ENCODE data around the gene CYP2C8.
"Not testable (repeated sequence)": the region's sequence is repeated elsewhere in the genome, so short reads cannot be mapped to it uniquely, and the experiment has no call there.

CYP2C8 gene

GRCh38 chr10:95069286-95069685 lies at the start of gene CYP2C8:
TSS of gene CYP2C8 (minus strand) at chr10:95069497. CDS start at chr10:95069402, 95 bp downstream.
- H3K4me3 ChIP-seq (ENCODE audit: low read depth, low read length), result no peak within 1 kb of the TSS

- no peak overlapping the region for H3K4me3 ChIP-seq (ENCODE audit: low read depth, low read length)
These were observed 47.6 kb upstream of the CYP2C8 start for GRCh38 chr10:95116869-95117269.

GRCh38 chr10:95110823-95111222 lies 41.5 kb upstream of the CYP2C8 start:
- not testable (repeated sequence) for H3K4me3 ChIP-seq (ENCODE audit: low read depth, low read length)

GRCh38 chr10:95097805-95098204 lies 28.5 kb upstream of the CYP2C8 start:
- H3K4me3 ChIP-seq (ENCODE audit: low read depth, low read length), result no peak overlapping the region

DNA sequence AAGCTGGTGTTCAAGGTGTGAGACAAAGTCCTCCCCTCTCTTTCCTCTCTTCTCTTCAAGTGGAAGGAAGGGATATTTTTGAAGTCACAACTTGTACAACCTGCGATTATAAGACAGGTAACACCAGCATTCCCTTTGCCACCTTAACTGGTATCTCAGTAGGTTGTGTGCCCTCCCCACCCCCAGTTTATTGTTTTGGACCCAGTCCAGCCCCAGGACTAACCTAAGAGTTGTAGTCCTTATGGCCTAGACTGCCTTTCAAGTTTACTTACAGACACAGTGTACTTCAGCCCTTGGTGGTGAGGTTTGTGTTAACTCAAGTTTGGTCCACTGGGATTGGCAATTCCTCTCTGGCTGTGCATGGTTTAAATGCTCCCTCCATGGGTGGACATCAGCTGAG lies 26.8 kb upstream of the CYP2C8 start:
- no peak overlapping the region for H3K4me3 ChIP-seq (ENCODE audit: low read depth, low read length)

DNA sequence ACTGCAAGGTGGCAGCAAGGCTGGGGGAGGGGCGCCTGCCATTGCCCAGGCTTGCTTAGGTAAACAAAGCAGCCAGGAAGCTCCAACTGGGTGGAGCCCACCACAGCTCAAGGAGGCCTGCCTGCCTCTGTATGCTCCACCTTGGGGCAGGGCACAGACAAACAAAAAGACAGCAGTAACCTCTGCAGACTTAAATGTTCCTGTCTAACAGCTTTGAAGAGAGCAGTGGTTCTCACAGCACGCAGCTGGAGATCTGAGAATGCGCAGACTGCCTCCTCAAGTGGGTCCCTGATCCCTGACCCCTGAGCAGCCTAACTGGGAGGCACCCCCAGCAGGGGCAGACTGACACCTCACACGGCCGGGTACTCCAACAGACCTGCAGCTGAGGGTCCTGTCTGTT lies 10.3 kb upstream of the CYP2C8 start:
- not testable (repeated sequence) for H3K4me3 ChIP-seq (ENCODE audit: low read depth, low read length)

DNA sequence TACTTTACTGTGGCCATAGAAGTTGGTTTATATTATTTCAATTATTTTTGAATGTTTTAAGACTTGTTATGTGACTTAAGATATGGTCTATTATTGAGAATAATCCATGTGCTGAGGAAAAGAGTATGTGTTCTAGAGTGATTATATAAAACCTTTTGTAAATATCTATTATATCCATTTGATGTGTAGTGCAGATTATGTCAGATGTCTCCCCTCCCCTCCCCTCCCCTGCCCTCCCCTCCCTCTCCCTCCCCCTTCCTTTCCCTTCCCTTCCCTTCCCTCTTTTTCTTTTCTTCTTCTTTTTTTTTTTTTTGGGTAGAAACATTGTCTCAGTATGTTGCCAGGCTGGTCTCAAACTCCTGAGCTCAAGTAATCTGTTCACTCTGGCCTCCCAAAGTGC lies 8.3 kb upstream of the CYP2C8 start:
- H3K4me3 ChIP-seq (ENCODE audit: low read depth, low read length), result no peak overlapping the region

- no peak overlapping the region for H3K4me3 ChIP-seq (ENCODE audit: low read depth, low read length)
These were observed 1.9 kb upstream of the CYP2C8 start for GRCh38 chr10:95071107-95071660.

DNA sequence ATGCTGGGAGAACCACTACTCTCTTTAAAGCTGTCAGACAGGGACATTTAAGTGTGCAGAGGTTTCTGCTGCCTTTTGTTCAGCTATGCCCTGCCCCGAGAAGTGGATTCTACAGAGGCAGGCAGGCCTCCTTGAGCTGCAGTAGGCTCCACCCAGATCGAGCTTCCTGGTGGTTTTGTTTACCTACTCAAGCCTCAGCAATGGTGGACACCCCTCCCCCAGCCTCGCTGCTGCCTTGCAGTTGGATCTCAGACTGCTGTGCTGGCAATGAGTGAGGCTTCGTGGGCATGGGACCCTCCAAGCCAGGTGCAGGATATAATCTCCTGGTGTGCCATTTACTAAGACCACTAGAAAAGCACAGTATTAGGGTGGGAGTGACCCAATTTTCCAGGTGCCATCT lies 5.2 kb downstream of the CYP2C8 start:
- H3K4me3 ChIP-seq (ENCODE audit: low read depth, low read length), result not testable (repeated sequence)

DNA sequence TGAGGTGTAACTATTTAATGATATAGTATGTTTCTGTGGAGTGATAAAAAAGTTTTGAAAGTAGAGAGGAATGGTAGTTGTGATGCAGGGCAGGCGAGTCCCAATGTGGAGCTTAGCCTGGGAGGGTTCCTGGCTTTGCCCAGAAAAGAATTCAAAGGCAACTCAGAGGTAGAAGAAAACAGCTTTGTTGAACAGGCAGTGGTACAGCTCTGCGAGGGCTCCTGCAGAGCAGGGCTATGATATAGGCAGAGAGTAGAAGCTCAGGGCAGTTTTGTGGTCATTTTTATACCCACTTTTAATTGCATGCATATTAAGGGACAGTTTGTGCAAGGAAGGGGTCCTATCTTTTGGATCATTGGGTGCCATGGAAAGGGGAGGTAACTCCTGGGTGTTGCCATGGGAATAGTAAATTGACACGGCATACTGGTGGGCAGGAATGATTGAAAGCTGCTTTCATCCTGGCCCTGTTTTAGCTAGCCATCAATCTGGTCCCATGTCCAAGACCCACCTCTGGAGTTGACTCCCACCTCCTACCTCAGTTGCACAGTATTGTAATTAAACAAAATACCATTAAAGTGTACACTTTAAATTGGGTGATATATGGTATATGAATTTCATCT lies 12.4 kb downstream of the CYP2C8 start:
- no peak overlapping the region for H3K4me3 ChIP-seq (ENCODE audit: low read depth, low read length)

DNA sequence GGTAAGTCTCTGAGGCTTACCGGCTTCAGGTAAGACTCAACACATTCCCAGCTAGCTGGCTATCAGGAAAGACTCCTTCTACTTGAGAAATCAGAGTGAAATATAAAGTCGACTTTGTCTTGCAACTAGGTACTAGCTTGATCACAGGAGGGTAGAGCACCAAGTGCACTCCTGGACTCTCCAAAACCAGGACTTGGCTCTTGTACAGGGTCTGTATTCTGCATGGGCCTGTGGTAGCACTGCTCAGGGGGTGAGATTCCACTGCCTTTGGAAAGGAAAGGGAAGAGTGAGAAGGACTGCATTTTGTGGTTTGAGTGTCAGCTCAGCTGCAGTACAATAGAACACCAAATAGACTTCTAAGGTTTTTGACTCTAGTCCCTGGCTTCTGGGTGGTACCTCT lies 19.4 kb downstream of the CYP2C8 start:
- no peak overlapping the region for H3K4me3 ChIP-seq (ENCODE audit: low read depth, low read length)

DNA sequence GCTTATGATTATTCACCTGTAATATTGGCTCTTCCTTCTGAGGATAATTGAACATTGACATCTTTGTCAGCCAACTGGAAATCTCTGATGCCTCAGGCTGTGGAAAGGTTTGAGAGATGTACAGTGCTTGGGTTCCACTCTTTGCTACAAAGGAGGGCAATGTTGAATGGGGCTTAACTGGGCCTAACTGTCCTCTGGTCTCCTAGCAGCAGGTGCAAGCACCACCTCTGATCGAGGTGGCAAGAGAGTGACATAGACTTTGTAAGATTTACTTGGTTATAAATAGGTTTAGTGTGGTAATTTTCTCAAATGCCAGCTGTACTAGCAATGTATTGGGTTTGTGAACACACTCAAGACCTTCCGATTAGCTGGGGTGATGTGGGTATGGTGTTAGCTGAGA lies 21.1 kb downstream of the CYP2C8 start:
- no peak overlapping the region for H3K4me3 ChIP-seq (ENCODE audit: low read depth, low read length)

- no peak overlapping the region for H3K4me3 ChIP-seq (ENCODE audit: low read depth, low read length)
These were observed 30.0 kb downstream of the CYP2C8 start for GRCh38 chr10:95039281-95039680.

GRCh38 chr10:95035332-95036295 lies 33.7 kb downstream of the CYP2C8 start:
- H3K4me3 ChIP-seq (ENCODE audit: low read depth, low read length), result no peak overlapping the region

DNA sequence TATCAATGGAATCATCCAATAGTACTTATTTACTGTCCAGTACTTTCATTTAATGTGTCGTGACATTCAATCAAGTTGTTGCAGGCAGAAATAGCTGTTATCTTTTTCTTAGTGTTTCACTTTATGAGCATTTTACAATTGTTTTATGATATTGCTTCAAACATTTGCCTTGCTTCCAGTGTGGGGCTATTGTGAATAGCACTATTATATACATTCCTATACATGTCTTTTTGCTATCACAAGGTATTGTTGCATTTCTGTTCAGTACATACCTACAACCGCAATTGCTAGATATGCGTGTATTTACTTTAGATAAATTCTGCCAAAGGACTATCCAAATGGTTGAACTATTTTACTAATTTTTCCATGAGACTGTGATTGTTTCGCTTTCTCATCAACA lies 34.9 kb downstream of the CYP2C8 start:
- no peak overlapping the region for H3K4me3 ChIP-seq (ENCODE audit: low read depth, low read length)

- no peak overlapping the region for H3K4me3 ChIP-seq (ENCODE audit: low read depth, low read length)
These were observed 37.6 kb downstream of the CYP2C8 start for GRCh38 chr10:95031656-95032055.

GRCh38 chr10:95026461-95026860 lies 42.8 kb downstream of the CYP2C8 start:
- no peak overlapping the region for H3K4me3 ChIP-seq (ENCODE audit: low read depth, low read length)

- H3K4me3 ChIP-seq (ENCODE audit: low read depth, low read length), result no peak overlapping the region
These were observed 71.5 kb downstream of the CYP2C8 start for GRCh38 chr10:94997741-94998174.

DNA sequence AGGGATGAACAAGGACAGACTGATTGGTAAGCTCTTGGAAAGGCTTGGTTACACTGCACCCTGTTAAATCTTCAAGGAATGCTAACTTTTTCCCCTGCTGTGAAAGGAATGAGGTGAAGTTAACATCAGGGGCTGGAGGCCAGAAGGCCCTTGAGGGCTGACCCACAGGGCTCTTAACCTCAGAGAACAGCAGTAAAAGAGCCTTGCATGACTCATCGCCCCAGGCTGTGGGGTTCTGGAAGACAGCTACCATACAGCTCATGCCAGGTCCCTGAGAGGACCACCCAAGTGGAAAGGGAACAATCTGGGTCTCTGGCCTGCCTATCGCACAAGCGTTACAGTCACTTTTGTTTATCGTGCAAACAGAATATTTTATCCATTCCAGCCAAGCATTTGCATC lies 76.5 kb downstream of the CYP2C8 start:
- H3K4me3 ChIP-seq (ENCODE audit: low read depth, low read length), result no peak overlapping the region

GRCh38 chr10:94991243-94991888 lies 77.9 kb downstream of the CYP2C8 start:
- H3K4me3 ChIP-seq (ENCODE audit: low read depth, low read length), result no peak overlapping the region

GRCh38 chr10:94989192-94989591 lies 80.1 kb downstream of the CYP2C8 start:
- H3K4me3 ChIP-seq (ENCODE audit: low read depth, low read length), result no peak overlapping the region

All from iPS-11a (cell line).